ENCODE data around the gene DNAJC25. TPM values are rescaled to one million over a fixed set of nuclear protein-coding genes. Genes with fewer than 3 reads are reported as not detected.

Gene DNAJC25
- total RNA-seq, 1 experiment from 2014 or later, result 7.9 TPM

- POLR2A ChIA-PET (ENCODE audit: unreplicated experiment), result no interaction called here
- peaks cover 40% of the 10 kb centered on the region for H3K4me1 ChIP-seq (replicated peaks; ENCODE audit: insufficient read depth)
- H4K20me1 ChIP-seq (ENCODE audit: insufficient read depth), result peaks cover 46% of the 10 kb centered on the region
- H3K36me3 ChIP-seq (ENCODE audit: low read depth), result 0 out of 2 replicates have a peak, but pooled peaks cover 12% of the 10 kb centered on the region
- intact Hi-C loops (cut with micrococcal nuclease; ENCODE audit: unreplicated experiment), result no loop called here
- H3K4me3 ChIP-seq, result no peak overlapping the region
- peaks cover 26% of the 10 kb centered on the region for H3F3A ChIP-seq (ENCODE audit: insufficient read depth, low read depth)
- peak overlapping the region; percentile 35 for H3K27ac ChIP-seq
- BruUV-seq (replicated peaks), result no TSS peak
- DNase-seq, result no peak
- H3K4me2 ChIP-seq, result peak overlapping the region; percentile 37; the same call in 1 of the 2 replicates
- H3K9me2 ChIP-seq (ENCODE audit: insufficient read depth), result no peaks in the 10 kb centered on the region
- CTCF ChIA-PET, result no interaction called here
- peaks cover 73% of the 10 kb centered on the region for H3K79me2 ChIP-seq (ENCODE audit: low read depth)
- H2AFZ ChIP-seq, result no peak overlapping the region
- TF ChIP-seq, protein P1, sequence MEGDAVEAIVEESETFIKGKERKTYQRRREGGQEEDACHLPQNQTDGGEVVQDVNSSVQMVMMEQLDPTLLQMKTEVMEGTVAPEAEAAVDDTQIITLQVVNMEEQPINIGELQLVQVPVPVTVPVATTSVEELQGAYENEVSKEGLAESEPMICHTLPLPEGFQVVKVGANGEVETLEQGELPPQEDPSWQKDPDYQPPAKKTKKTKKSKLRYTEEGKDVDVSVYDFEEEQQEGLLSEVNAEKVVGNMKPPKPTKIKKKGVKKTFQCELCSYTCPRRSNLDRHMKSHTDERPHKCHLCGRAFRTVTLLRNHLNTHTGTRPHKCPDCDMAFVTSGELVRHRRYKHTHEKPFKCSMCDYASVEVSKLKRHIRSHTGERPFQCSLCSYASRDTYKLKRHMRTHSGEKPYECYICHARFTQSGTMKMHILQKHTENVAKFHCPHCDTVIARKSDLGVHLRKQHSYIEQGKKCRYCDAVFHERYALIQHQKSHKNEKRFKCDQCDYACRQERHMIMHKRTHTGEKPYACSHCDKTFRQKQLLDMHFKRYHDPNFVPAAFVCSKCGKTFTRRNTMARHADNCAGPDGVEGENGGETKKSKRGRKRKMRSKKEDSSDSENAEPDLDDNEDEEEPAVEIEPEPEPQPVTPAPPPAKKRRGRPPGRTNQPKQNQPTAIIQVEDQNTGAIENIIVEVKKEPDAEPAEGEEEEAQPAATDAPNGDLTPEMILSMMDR (conservative IDR thresholded peaks at IDR 0.05), result no peak
- TF ChIP-seq EZH2 (IDR thresholded peaks at IDR 0.05; ENCODE audit: low read depth), result no peak
- peaks cover 2% of the 10 kb centered on the region; the same call in 1 of the 2 replicates for H3K9me3 ChIP-seq (ENCODE audit: insufficient read depth, low read depth)
- no peaks in the 10 kb centered on the region for H3K27me3 ChIP-seq (ENCODE audit: insufficient read depth, low read depth)
These were observed 6.4 kb downstream of the DNAJC25 start for GRCh38 chr9:111637421-111637950.

DNA sequence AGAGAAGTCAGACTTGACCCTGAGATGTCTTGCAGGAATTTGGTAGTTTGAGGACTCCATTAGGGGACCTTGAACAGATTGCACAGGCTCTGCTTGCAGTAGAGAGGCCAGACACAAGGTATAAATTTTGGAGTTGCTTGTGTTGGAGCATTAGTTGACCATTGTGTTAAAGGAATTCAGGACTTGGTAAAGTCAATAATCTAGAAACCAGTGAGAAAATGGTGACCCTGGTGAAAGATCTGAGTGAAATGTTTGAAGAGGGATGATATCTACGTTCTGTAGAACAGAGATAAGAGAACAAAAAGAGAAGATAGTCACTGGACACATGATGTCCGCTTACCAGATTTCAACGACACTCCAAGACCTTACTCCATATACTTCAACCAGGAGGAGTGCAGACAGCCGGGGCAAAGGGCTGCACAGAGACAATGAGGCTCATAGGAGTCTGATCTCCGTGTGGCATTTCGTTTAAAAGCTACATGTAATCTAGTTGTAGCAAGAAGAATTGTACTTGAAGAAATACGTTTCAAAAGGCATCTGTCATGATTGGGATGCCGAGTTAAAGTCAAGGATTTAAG lies 13.2 kb downstream of the DNAJC25 start:
- H3K36me3 ChIP-seq (ENCODE audit: low read depth), result peaks cover 27% of the 10 kb centered on the region
- intact Hi-C loops (cut with micrococcal nuclease; ENCODE audit: unreplicated experiment), result no loop called here
- BruUV-seq (replicated peaks), result no TSS peak

GRCh38 chr9:111645806-111646205 lies 14.7 kb downstream of the DNAJC25 start:
- Histone ChIP-seq H3K27me3 (ENCODE audit: insufficient read depth, low read depth) (no peaks in the 10 kb centered on the region), H3K79me2 (ENCODE audit: low read depth) (peaks cover 33% of the 10 kb centered on the region), H4K20me1 (ENCODE audit: insufficient read depth) (peaks cover 14% of the 10 kb centered on the region), H3K4me3 (no peak overlapping the region), H3F3A (ENCODE audit: insufficient read depth, low read depth) (no peaks in the 10 kb centered on the region; the same call in 1 of the 2 replicates), H2AFZ (no peak overlapping the region), H3K9me3 (ENCODE audit: insufficient read depth, low read depth) (no peaks in the 10 kb centered on the region), H3K4me1 (replicated peaks; ENCODE audit: insufficient read depth) (no peaks in the 10 kb centered on the region), H3K9me2 (ENCODE audit: insufficient read depth) (no peaks in the 10 kb centered on the region), H3K36me3 (ENCODE audit: low read depth) (peaks cover 39% of the 10 kb centered on the region), H3K4me2 (no peak overlapping the region), H3K27ac (no peak overlapping the region)
- TF ChIP-seq, protein P1 (conservative IDR thresholded peaks at IDR 0.05), result no peak
- ChIA-PET CTCF (no interaction called here), POLR2A (ENCODE audit: unreplicated experiment) (interaction anchor here (0.7 kb wide), 1 partner anchor 857 kb away, joined by 7 read pairs; no protein-coding TSS in a partner anchor)
- BruUV-seq (replicated peaks), result no TSS peak
- intact Hi-C loops (cut with micrococcal nuclease; ENCODE audit: unreplicated experiment), result no loop called here
- DNase-seq, result no peak

More for the DNA sequence above, 13.2 kb downstream of the DNAJC25 start:
- H3K4me3 ChIP-seq, result no peak overlapping the region
- no peaks in the 10 kb centered on the region for H3K4me1 ChIP-seq (replicated peaks; ENCODE audit: insufficient read depth)
- CTCF ChIA-PET, result no interaction called here
- peaks cover 8% of the 10 kb centered on the region; the same call in 1 of the 2 replicates for H4K20me1 ChIP-seq (ENCODE audit: insufficient read depth)
- H3K79me2 ChIP-seq (ENCODE audit: low read depth), result peaks cover 38% of the 10 kb centered on the region
- no peaks in the 10 kb centered on the region for H3K9me2 ChIP-seq (ENCODE audit: insufficient read depth)
- no peaks in the 10 kb centered on the region for H3K9me3 ChIP-seq (ENCODE audit: insufficient read depth, low read depth)
- DNase-seq, result no peak
- POLR2A ChIA-PET (ENCODE audit: unreplicated experiment), result no interaction called here
- no peaks in the 10 kb centered on the region; the same call in 1 of the 2 replicates for H3F3A ChIP-seq (ENCODE audit: insufficient read depth, low read depth)
- no peak overlapping the region for H3K27ac ChIP-seq
- H3K4me2 ChIP-seq, result no peak overlapping the region
- H2AFZ ChIP-seq, result no peak overlapping the region
- no peaks in the 10 kb centered on the region for H3K27me3 ChIP-seq (ENCODE audit: insufficient read depth, low read depth)
- TF ChIP-seq, protein P1 (conservative IDR thresholded peaks at IDR 0.05), result no peak
- no peak for TF ChIP-seq EZH2 (IDR thresholded peaks at IDR 0.05; ENCODE audit: low read depth)
